Effector CD4-positive, alpha-beta T cell (primary cell): Measurements from ENCODE around the gene ATRN.

ENCODE experiments used
- DNase-seq: peaks from one replicate; pipeline ENCODE4 v3.0.0-alpha.2; 2020

Gene ATRN

DNA sequence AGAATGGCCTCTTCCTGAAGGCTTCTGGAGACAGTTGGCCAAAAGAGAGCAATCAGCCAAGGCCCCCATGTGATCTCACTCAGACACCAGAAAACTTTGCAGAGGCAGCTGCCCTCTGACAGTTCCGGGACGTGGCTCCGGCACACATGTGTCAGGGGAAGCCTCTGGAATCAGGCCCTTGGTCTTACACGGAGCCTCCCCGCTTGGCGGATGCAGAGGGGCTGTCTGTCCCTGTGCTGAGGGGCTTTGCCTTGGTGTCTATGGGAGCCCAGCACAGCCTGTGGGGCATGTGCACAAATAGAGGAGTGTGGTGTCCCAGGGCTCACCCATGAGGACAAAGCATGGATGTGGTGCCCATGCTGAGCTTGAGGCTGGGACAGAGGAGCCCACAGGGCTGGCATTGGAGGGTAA is 227.8 kb downstream of the ATRN start:
- no peak for DNase-seq

DNA sequence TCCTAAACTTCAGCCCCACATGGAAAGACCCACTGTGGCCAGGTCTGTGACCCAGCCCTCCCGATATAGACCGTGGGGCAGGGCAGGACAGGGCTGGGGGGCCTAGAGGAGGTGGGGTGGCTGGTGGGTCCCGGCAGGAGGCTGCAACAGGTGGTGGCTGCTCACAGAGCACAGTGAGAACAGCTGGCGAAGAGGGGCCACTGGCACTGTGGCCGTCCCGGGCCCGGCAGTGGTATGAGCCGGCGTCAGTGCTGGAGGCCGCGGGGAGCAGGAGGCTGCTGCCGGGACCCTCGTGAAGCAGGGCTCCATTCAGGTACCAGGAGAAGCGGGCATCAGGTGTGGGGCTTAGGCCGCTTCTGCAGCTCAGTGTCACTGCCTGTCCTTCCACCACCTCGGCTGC is 228.2 kb downstream of the ATRN start:
- no peak for DNase-seq
